ENCODE measurements around the gene PRKCA.
"Not testable (repeated sequence)": the region's sequence is repeated elsewhere in the genome, so short reads cannot be mapped to it uniquely, and the experiment has no call there.

Gene PRKCA
- total RNA-seq = 47.1 to 342 (median 106) reads per million in 18 experiments

DNA sequence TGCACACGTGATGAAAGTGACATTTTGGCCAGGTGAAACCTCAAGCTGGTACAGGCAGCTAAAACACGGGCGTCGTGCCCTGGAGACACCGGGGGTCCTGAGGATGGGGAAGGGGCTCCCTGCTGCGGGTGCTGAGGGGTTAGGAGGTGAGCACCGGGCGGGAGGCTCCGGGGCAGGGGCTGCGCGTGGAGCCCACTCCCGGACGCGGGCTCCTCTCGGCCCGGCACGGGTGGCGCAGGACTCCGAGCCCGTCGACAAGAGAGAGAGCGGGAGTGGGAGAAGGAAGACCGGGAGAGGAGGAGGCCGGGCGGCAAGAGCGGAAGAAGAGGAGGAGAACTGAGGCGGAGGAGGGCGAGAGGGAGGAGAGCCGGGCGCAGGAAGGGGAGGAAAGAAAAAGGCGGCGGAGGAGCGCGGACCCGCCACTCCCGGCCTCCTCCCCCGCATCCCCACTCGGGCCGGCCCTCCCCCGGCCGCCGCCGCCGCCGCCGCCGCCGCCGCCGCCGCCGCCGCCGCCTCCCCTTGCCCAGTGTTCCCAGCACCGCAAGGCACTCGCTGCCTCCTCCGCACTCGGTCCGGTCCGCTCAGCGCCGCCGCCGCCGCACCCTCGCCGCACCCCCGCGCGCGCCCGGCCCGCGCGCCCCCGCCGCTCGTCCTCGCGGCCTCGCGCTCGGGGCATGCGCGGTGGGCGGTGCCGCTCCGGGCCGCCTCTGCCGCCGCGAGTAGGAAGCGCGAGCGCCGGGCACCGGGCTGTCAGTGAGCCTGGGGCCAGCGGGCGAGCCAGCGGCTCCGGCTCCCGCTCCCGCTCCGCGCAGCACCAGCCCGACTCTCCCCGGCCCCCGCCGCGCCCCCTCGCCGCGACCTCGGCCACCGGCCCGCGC is at the start of gene PRKCA:
TSS of gene PRKCA (plus strand) at position 750 of the 878 bp plus-strand sequence.
- DNase-seq = peak; percentile 67 to 85

DNA sequence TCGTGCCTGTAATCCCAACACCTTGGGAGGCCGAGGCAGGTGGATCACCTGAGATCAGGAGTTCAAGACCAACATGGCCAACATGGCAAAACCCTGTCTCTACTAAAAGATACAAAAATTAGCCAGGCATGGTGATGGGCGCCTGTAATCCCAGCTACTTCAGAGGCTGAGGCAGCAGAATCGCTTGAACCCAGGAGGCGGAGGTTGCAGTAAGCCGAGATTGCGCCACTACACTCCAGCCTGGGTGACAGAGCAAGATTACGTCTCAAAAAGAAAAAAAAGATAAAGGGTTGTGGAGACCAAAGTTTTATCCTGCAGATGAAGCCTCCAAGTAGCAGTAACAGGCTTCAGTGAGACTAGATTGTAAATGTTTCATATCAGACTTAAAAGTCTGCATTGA is 49.0 kb upstream of the PRKCA start:
- DNase-seq = not testable (repeated sequence)

DNA sequence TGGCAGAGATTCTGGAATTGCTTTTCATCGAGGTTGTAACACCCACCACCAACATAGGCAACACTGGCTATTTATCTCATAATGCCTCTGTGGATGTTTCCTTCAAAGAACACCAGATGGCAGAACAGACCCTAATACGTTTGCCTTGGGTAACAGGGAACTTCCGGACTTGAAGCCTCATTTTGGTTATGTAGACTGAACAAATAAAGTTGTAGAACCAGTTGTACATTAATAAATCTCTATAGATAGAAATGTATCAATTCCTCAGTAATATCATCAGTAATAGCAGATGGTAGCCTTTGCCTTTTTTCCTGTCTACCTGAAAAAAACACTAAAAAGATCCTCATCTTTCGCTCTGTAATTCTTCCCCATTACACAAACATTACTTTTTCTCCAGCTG is 47.3 kb upstream of the PRKCA start:
- peak; percentile 64 to 72 for DNase-seq

DNA sequence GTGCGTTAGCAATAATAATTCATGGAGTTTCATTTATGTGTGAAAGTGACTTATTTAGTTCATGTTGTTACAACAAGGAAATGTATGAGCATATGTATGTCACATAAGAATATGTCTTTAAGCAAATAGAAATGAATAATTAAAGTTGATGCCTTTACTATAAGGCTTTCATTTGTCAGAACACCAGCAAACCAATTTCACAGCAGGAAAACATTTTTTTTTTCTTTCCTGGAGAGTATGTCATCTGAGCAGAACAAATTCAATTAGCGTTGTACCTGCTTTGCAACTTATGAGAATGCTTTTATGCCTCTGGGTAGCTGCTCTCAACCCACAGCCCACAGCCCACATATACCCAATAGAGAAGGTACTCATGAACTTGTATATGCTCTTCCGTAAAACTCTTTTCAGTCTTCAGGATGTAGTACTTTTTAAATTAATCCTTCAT is 46.9 kb upstream of the PRKCA start:
- no peak for DNase-seq

DNA sequence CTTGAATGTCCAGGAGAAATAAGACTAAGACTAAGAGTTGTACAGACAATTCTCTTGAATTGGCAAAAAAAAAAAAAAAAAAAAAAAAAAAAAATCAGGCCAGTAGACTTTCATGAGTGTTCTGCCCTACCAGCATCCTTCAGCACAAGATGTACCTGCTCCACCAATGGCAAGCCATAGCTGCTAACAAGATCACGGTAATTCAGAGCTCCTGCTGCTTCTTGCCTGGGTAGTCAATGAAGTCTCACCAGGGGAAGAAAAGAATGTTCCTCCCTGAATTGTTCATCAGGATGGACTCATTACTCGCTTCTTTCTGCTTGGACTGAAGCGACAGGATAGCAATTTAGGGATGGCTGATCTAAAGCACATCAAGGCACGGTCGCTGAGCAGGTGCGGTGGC is 42.1 kb upstream of the PRKCA start:
- no peak for DNase-seq

DNA sequence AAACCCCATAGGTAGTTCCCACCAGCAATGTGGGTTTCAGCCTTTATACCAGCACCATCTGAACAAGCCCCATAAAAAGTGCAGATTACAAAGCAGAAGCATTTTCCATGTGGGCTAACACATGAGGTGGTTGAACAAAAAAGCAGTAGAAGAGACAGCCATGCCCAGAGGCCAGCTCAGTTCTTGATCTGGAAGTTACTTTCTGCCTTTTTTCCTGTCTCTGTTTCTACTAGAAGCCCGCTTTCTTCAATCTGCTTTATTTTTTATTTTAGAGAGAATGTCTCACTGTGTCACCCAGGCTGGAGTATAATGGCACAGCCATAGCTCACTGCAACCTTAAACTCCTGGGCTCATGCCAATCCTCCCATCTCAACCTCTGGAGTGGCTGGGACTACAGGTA is 41.7 kb upstream of the PRKCA start:
- DNase-seq = no peak

DNA sequence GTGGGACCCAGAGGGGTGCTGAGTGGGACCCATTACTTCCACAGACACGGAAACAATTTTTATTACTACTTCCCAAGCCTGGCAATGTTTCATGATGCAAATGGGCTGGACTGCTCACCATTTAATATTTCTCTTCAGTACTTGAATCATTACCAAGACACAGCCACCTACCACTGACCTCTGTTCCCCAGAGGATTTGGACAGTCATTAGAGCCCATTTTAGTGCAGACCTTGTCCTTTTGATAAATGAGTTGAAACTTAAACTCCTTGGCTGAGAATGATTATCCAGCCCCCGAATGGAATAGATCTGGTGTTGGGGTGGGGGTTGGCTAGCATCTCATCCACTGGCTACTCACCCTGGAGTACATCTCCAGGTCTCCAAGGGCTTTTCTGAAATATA is 39.6 kb upstream of the PRKCA start:
- no peak for DNase-seq

DNA sequence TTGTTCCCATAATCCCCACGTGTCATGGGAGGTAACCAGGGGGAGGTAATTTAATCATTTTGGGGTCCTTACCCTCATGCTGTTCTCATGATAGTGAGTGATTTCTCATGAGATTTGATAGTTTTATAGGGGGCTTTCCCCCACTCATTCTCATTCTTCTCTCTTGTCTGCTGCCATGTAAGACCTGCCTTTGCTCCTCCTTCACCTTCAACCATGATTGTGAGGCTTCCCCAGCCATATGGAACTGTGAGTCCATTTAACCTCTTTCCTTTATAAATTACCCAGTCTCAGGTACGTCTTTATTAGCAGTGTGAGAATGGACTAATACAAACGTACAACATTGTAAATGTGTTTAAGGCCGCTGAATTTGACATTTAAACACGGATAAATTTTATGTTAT is 37.7 kb upstream of the PRKCA start:
- no peak for DNase-seq

DNA sequence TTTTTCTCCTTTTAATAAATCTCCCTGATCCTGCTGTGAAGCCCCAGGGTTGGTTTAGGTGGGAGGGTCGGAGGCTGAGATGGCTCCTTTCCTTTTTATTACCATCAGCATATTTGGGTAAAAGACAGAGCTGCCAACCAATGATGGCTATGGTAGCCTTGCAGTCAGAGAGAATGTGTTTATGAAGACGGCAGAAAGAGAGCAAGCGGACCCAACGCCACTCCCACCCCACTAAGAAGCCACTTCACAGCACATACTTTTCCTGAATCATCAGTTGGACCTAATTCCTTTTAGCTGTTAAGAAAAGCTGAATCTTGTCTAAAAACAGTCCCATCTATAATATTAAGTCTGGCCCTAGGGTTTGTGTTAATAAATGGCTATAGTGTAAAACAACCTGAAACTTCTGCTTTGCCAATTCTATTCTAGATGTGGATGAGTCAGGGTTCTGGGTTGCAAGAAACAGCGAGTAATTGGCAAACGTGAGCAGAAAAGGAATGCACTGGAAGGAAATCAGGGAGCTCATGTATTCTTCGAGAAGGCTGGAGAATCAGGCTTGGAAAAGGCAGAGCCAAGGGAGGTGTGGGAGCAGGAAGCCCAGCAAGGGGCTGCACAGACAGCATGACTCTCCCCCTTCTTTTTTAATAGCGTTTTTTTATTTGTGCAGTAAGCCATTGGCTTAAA is 34.0 kb upstream of the PRKCA start:
- DNase-seq = no peak

DNA sequence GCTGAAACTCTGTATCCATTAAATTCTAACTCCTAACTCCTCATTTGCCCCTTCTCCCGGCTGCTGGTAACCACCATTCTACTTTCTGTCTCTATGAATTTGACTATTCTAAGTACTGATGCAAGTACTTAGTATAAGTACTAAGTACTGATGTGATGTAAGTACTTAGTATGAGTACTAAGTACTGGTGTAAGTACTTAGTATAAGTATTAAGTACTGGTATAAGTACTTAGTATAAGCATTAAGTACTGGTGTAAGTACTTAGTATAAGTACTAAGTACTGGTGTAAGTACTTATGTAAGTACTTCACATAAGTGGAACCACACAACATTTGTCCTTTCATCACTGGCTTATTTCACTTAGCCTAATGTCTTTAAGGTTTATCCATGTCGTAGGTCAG is 32.3 kb upstream of the PRKCA start:
- DNase-seq = no peak

DNA sequence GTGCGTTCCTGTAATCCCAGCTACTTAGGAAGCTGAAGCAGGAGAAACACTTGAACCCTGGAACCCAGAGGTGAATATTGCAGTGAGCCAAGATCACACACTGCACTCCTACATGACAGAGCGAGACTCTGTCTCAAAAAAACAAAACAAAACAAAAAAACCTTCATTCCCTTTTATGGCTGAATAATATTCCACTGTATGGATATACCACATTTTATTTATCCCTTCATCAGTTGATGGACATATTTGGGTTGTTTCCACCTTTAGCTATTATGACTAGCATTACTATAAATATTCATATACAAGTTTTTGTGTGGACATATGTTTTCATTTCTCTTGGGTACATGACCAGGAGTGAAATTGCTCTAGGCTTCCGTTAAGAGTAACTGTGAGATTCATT is 30.9 kb upstream of the PRKCA start:
- DNase-seq = no peak

DNA sequence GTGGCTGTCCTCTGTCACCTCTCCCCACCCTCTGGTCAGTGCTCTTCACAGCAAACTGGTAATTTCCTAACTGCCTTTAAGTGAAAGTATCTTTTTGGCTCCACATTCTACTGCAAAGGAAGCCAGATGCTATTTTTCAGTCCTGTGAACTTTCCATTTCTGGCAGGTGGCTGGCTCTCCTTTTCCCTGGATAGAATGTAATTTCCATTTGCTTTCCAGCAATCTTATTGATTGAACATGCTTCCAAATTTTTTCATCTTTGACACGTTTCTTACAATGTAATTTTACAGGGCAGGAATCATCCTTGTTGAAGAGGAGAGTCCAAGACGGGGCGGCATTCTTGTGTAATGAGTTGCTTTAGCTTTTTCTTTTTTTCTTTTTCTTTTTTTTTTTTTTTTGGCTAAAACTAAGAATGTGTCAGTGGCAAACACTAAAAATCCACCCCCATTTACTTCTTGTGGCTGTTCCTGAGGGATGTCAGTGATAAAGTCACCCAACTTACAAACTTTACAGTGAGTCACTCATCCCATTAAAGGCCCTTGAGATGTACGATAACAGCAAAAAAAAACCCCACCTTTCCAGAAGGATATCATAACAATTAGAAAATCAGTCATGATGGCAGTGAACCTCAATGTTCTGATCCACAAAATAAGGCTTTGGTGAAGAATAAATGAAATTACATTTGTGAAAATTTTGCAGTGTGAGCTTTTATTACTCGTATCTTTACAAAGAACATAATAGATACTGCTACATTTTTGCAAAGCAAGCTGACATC is 29.4 kb upstream of the PRKCA start:
- DNase-seq = no peak

DNA sequence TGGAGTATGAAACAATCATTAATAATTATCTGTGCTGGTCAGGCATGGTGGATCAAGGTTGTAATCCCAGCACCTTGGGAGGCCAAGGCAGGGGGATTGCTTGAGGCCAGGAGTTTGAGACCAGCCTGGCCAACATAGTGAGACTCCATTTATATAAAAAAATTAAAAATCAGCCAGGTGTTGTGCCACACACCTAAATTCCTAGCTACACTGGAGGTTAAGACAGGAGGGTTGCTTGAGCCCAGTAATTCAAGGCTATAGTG is 28.9 kb upstream of the PRKCA start:
- DNase-seq = no peak

DNA sequence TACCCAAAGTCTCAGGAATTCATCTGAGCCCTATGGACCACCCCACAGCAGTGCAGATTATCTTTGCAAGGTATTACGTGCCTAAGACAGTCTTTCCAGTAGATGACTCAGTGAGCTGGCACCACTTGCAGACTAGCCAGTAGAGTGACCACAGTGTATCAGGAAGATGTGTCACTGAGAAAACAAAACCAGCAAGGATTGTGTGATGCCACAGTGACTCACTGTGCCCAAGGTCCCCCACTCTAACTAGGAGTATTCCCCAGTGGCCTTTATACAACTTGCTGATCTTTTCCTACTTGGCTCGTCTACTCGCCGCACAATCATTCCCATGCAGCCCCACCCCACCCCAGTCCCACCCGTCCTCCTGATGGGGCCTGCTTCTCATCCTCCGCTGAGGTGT is 26.8 kb upstream of the PRKCA start:
- no peak for DNase-seq

DNA sequence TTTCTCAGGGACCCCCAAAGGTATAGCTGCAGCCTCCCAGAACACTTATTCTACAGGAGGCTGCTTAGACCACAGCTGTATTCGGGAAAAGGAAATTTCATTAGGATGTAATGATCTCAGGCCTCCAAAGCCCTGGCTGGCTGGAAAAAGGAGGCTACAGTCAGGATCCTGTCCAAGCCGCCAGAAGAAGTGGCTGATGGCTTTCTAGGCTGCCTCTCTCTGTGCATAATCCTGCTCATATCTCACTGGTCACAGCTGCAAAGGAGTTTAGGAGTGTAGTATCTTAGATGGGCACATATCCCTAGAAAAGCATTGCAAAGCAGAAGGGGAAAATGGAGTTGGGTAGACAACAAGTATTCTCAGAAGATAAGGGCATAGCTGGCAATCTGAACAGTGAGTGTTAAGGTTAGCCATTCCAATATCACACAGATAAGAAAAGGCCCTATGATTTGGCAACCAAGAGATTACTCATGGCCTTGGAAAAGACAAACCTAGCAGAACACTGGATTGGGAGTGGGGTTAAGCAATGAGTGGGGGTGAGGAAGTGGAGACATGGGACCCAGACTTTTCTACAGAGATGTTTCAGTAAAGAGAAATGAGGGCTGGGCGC is 26.0 kb upstream of the PRKCA start:
- peak in 1 of 2 donors; percentile 18 for DNase-seq

DNA sequence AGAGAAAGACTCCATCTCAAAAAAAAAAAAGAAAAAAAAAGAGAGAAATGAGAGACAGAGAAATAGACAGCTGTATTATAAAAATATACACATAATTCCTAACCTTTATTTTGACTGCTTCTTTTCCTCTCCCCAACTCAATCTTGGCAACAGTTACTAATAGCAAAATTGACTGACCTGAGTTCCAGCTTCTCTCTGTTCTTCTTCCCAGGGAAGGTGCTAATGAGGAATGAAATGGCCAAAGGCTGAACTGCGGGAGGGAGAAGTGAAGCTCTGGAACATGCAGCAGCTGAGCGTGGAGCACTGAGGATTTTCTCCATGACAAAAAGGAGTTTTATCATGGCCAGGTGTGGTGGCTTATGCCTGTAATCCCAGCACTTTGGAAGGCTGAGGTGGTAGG is 25.2 kb upstream of the PRKCA start:
- DNase-seq = no peak

DNA sequence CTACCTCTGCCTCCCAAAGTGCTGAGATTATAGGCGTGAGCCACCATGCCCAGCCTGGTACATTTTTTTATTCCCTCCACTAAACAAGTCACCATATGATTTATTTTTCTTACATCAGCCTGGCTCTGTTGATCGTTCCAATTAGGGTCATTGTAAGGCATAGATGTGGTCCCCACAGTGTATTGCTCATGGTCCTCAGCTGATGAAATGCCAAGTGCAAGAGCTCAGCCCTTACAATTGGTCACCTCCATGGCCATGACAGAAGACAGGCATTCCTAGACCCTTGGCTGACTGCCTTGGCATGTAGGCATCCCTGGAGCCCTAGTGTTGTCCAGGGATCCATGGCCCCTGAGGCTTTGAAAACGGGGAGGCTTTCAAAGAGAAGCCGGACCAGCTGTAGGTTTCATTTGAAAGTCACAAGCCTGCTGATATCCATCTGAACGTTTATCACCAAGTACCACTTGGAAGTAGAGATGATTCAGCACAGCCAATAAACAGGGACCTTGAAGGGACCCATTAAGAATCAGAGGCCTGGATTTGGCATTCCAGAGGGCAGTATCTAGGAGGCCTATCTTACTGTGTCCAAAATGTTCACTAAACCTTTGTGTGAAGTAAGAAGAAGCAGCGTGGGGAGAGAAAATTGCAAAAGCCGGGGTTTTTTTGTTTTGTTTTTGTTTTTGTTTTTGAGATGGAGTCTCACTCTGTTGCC is 20.6 kb upstream of the PRKCA start:
- DNase-seq = no peak

DNA sequence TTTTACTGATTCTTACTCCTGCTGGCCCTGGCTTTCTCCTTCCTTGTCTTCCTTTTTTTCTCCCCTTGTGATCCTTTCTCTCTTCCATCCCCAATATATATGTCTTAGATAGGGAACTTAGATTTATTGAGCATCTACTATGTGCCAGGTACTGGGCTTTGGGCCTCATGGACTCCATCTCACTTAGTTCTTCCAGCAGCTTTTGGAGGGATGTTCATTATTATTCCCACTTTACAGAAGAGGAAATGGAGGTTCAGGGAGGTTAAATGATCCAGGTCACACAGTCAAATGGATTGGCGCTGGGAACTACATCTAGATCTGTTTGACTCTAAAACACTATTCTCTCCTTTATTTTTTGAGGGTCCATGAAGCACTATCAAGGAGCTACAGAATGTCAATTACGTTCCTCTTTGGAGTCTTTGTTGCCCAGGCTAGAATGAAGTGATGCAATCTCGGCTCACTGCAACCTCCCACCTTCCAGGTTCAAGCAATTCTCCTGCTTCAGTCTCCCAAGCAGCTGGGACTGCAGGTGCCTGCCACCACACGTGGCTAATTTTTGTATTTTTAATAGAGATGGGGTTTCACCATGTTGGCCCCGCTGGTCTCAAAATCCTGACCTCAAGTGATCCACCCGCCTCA is 19.0 kb upstream of the PRKCA start:
- no peak for DNase-seq

DNA sequence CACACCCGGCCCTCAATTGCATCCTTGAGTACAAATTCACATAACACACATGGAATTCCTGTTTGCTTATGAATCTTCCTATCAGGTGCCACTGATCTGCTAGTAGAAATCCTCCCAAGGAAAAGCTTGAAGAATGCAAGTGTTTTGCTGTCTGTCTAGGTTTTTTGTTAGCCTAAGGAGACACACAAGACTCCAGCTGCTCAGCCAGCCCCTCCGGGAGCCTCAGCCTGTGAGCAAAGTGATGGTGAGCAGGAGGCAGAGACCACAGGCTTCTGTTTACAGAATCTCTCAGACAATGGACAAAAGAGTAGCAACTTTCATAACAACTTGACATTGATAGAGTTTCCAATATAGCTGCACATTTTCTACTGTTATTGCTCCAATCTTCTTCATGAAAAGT is 18.4 kb upstream of the PRKCA start:
- no peak for DNase-seq

DNA sequence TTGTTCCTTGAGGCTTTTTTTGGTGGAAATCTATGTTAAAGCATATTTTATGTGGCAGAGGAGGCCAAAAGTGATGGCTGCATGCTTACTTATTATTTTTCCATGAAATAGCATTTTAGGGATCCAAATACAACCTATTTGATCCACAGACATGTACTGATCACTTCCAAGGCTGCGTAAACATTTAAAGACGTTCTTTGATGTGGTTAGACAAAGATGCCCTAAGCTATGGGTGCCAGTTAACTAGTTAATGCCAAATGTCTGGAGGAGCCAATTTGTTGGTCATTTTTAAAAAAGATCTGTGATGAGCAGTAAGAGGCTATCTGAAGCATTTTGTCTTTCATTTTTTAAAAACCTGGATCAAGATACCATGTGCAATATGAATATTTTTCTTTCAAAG is 17.3 kb upstream of the PRKCA start:
- DNase-seq = no peak

DNA sequence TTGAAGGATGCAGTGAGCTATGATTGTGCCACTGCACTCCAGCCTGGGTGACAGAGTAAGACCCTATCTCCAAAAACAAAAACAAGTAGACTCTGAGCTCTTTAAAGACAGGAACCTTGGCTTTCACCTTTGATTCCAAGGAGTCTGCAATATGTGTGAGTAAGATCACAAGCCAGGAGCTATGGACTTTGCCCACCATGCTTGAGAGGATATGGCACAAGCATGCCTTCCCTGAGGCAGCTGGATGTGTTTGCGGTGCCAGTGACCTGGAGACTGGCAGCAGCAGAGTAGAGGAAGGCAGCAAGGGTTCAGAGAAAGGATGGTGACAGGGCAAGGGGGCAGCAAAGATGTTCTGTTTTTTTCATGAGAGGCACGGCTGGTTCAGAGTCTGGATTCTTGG is 14.5 kb upstream of the PRKCA start:
- DNase-seq = no peak

DNA sequence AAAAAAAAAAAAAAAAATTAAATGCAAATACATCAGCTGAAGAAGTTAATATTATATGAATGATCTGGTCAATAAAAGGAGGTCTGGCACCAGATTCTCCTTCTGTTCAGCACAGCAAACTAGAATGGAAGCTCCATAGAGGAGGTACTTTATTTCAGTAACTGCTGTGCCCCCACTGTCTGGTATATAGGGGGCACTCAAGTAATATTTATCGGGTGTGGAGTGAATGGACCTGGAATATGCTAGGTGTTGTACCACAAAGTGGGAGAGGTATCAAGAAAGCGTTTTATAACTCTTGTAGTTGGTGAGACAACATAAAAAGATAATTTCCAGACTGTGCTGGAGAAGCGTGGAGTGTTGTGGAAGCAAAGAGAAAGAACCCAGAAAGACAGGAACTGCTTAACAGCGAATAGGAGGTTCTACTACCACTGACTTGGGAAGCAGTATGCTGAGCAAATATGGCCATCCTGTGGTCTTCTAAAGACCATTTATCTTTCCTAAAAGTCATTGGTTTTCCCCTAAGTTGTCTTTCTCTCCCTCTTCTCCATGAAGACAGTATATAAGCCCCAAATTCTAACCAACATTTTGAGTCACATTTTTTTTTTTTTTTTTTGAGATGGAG is 12.2 kb upstream of the PRKCA start:
- DNase-seq = no peak

Data from inflammatory macrophage (primary cell).